Measurements from ENCODE around the gene MS4A10.

DNA sequence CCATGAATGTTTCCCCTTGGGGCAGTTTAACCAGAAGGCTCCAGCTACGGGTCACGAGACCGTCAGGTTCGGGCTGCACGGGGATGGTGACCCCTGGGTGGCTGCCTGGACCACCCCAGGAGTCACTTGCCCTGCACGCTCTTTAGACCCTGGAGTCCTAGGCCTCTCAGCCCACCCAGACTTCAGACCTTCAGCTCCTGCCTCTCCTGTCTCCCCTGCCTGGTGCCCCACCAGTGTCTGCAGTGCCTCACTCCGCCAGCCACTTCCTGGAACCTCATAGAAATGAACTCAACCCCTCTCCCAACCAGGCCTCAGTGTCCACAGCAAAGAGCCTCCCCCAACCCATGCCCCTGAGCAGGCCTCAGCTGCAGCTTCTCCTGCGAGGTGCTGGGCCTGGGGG is 12.5 kb upstream of the MS4A10 start:
- TF ChIP-seq, protein P1, sequence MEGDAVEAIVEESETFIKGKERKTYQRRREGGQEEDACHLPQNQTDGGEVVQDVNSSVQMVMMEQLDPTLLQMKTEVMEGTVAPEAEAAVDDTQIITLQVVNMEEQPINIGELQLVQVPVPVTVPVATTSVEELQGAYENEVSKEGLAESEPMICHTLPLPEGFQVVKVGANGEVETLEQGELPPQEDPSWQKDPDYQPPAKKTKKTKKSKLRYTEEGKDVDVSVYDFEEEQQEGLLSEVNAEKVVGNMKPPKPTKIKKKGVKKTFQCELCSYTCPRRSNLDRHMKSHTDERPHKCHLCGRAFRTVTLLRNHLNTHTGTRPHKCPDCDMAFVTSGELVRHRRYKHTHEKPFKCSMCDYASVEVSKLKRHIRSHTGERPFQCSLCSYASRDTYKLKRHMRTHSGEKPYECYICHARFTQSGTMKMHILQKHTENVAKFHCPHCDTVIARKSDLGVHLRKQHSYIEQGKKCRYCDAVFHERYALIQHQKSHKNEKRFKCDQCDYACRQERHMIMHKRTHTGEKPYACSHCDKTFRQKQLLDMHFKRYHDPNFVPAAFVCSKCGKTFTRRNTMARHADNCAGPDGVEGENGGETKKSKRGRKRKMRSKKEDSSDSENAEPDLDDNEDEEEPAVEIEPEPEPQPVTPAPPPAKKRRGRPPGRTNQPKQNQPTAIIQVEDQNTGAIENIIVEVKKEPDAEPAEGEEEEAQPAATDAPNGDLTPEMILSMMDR (IDR thresholded peaks at IDR 0.05; ENCODE audit: poor library complexity), result no peak
- TF ChIP-seq EZH2 (IDR thresholded peaks at IDR 0.05; ENCODE audit: borderline replicate concordance), result no peak
